HFF-Myc (cell line): Measurements from ENCODE around the gene HOXA3.

ENCODE experiments used
- DNase-seq: peaks from one replicate; pipeline ENCODE4 v3.0.0-alpha.2; 2011; ENCODE audit warnings: low read depth; ENCODE audit errors: extremely low read depth
- H3K4me3 ChIP-seq: replicated peaks from 2 replicates; pipeline ENCODE4 v1.5.1; 2011; ENCODE audit warnings: low read depth, mild to moderate bottlenecking, control low read depth, low read length
- TF ChIP-seq, protein P1 (sequence below): IDR thresholded peaks from 2 replicates; pipeline ENCODE4 v1.5.1; 2012; ENCODE audit warnings: mild to moderate bottlenecking, low read depth, low read length, control low read depth; ENCODE audit errors: missing control alignments

HOXA3 gene

DNA sequence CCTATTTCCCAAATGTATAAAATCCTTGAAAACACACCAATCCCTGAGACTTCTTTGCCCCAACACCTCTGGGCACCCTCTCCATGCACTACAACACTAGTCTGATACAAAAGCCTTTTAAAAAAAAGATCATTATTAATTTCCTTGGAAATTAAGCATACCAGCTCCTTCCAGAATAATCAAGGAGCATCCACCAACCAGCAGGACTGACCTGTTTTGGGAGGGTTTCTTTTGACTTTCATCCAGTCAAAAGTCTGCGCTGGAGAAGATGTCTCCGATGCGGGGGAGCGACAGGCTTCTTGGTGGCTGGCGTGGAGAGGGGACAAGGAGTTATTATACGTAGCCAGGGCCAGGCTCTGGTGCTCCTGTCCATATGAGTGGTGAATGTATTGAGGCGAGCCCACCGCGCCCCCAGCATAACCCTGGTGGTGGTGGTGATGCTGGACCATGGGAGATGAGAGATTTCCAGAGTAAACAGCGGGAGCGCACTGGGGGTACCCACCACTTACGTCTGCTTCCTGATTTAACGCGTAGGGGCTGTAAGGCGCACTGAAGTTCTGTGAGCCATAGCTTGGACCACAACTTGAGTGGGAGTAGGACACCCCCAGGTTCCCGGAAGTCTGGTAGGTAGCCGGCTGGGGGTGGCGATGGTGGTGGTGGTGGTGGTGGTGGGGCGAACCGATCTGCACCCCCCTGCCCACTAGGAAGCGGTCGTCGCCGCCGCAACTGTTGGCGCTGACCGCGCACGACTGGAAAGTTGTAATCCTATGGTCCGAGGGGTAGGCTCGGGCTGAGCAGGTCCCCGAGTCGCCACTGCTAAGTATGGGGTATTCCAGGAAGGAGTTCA, 57.1 kb downstream of the HOXA3 start:
- DNase-seq = no peak
- TF ChIP-seq, protein P1, sequence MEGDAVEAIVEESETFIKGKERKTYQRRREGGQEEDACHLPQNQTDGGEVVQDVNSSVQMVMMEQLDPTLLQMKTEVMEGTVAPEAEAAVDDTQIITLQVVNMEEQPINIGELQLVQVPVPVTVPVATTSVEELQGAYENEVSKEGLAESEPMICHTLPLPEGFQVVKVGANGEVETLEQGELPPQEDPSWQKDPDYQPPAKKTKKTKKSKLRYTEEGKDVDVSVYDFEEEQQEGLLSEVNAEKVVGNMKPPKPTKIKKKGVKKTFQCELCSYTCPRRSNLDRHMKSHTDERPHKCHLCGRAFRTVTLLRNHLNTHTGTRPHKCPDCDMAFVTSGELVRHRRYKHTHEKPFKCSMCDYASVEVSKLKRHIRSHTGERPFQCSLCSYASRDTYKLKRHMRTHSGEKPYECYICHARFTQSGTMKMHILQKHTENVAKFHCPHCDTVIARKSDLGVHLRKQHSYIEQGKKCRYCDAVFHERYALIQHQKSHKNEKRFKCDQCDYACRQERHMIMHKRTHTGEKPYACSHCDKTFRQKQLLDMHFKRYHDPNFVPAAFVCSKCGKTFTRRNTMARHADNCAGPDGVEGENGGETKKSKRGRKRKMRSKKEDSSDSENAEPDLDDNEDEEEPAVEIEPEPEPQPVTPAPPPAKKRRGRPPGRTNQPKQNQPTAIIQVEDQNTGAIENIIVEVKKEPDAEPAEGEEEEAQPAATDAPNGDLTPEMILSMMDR = no peak
- H3K4me3 ChIP-seq = peak overlapping the region; percentile 48

DNA sequence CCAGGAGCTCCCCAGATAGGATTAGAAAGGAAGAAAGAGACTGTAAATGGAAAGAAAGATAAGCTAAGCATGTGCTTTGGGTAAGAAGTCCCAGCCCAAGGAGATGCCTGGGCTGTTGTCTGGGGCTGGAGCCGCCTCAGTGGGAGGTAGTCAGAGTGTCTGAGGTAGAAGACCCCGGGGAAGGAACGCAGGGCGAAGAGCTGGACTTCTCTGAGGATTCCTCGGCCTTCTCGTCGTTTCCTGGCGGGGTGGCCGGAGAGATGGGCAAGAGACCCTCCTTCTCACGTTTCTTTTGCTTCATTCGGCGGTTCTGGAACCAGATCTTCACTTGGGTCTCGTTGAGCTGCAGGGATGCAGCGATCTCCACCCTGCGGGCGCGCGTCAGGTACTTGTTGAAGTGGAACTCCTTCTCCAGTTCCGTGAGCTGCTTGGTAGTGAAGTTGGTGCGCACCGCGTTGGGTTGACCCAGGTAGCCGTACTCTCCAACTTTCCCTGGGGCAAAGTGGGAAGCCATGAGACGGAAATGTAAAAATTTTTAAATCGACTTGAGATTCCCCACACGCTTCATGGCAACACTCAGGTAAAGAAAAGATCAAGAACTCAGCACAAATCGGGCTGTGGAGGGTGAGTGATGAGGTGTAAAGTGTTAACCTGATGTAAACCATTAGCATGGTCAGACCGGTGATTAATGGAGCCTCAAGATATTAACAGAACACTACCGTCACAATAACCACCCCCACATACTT, 57.9 kb downstream of the HOXA3 start:
- DNase-seq = no peak
- TF ChIP-seq, protein P1 = no peak
- no peak overlapping the region for H3K4me3 ChIP-seq

DNA sequence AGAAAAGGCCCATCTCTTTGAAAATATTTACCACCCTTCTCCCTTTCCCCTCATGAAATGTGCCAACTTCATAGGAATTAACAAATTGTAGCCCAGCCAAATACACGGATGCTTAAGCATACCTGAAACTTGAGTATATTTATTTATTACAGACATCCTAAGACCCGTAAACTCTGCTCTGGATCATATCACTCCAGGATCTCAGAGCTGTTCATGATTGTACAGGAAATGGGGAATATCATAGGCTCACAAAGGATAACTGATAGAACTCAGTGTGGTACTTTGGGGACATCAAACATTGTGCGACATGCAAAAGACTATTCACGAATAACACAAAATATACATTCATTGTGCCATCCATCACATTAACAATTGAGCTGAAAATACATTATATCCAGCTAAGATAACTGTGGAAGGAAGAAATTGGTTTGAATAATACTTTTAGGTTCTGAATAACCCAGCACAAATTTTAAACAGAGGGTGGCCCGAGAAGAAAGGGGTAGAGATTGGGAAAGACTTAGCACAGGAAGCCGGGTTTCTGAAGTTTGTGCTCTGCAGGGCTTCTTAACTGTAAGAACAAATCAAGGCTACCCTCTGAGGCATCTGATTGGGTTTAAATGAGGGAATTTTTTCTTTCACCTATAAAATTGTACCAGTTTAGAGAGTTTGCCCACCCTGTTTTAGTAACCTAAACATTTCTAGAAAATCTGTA, 59.0 kb downstream of the HOXA3 start:
- DNase-seq = no peak
- TF ChIP-seq, protein P1 = no peak
- no peak overlapping the region for H3K4me3 ChIP-seq

DNA sequence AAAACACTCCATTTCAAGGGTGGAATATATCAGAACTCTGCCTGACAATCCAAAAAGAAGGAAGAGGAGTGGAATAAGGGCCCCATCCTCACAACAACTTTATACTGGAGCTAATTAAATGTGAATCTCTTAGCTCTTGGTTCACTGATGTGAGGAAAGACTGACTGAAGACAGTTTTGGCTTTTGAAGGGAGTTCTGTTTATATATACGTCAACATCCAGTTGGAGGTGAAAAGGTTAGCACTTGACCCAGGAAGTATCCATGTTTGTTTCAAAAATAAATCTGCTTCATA, 59.6 kb downstream of the HOXA3 start:
- no peak overlapping the region for H3K4me3 ChIP-seq
- no peak for DNase-seq
- TF ChIP-seq, protein P1 = no peak

DNA sequence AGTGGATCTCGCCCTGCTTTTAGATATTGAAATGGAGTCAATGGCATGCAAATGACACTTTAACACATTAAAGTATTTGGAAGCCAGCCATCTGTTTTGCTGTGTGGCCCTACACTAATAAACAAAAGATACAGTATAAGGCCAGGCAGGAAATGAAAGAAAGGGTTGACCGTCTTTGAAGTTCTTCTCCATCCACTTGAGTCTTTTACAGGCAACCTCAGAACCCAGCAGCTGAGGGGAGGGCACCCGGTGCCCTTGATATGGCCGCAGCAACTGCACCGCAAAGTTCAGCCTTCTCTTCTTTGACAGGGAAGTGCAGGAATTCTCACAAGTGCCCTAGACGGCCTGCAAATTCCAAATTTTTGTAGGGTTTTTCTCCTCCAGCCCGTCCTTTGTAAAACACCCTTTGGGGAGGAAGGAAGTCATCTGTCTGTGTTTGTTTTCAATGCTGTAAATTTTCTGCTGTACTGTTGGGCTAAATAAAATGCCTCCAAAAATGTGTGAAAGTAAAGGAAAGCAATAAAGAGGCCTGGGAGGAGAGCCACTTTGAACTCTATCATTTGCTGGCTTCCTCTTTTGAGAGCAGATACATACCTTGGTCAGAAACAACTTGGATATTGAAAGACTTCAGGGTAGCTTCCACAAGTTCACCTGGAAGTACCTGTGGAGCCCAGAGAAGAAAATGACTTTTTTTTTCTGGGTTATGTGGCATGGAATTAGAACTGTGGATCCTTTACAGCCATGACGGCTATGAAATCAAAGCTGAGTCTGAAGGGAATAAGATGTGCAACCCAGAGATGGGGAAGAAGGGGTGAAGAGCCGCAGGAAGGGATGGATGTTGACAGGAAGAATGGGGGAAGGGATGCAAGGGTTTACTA, 60.2 kb downstream of the HOXA3 start:
- TF ChIP-seq, protein P1 = no peak
- DNase-seq = no peak
- H3K4me3 ChIP-seq = no peak overlapping the region

DNA sequence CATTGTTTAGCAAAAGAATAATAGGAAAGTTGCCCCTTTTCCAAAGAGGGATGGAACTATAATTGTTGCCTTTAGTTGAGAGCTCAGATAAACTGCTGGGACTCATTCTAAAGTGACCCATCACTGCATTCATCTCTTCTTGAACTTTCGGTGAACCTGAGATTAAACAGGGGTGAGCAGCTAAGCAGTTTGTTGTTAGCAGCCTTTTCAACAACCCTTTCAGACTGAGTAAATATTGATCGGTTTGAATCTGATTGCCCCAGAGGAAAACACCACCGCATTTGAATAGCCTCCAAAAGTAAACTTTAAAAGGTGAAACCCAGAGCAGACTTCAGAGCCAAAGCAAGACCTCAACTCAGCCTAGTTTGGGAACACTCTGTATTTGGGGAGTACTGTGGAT, 61.3 kb downstream of the HOXA3 start:
- TF ChIP-seq, protein P1 = no peak
- DNase-seq = no peak
- no peak overlapping the region for H3K4me3 ChIP-seq
